ENCODE measurements around the gene MRTFA. TPM values are rescaled to one million over a fixed set of nuclear protein-coding genes. Genes with fewer than 3 reads are reported as not detected.

MRTFA gene
- total RNA-seq, 3 donors from 2014 or later (not counting 1 experiment from before 2014, with no cell fraction given), result 81.8 to 91.9 (median 83.5) TPM

GRCh38 chr22:40423310-40423688, 213.2 kb downstream of the MRTFA start:
- intact Hi-C loops (cut with micrococcal nuclease), result no loop called here
- Mint-ChIP-seq H3K27me3 (ENCODE audit: low read depth in 2 of 2) (no peaks in the 10 kb centered on the region), H3K4me1 (peaks cover 6 to 29% of the 10 kb centered on the region in 2 donors), H3K27ac (no peak overlapping the region), H3K4me3 (no peak overlapping the region), H3K9me3 (no peaks in the 10 kb centered on the region), H3K36me3 (no peaks in the 10 kb centered on the region)
- no peaks in the 10 kb centered on the region for H3K9me3 ChIP-seq (ENCODE audit: control insufficient read depth, insufficient read depth, low read length)
- 97% methylated on average over 4 of the region's 5 CpGs for WGBS (ENCODE audit: insufficient coverage)
- DNase-seq, result no peak
- no peak overlapping the region for H3K27ac ChIP-seq (ENCODE audit: low read length)
- H3K4me3 ChIP-seq (ENCODE audit: low read length), result no peak overlapping the region
- no peaks in the 10 kb centered on the region for H3K27me3 ChIP-seq (ENCODE audit: control insufficient read depth, insufficient read depth, low read length)
- peaks cover 94% of the 10 kb centered on the region for H3K36me3 ChIP-seq (ENCODE audit: control insufficient read depth, insufficient read depth, low read length)
- TF ChIP-seq CTCF (IDR thresholded peaks at IDR 0.05), result no peak
- peaks cover 4% of the 10 kb centered on the region for H3K4me1 ChIP-seq (ENCODE audit: control insufficient read depth, insufficient read depth, low read length)
- ATAC-seq, result no peak

- no peaks in the 10 kb centered on the region for H3K27me3 Mint-ChIP-seq (ENCODE audit: low read depth in 2 of 2)
- Histone ChIP-seq H3K27me3 (ENCODE audit: control insufficient read depth, insufficient read depth, low read length) (no peaks in the 10 kb centered on the region), H3K9me3 (ENCODE audit: control insufficient read depth, insufficient read depth, low read length) (no peaks in the 10 kb centered on the region), H3K4me1 (ENCODE audit: control insufficient read depth, insufficient read depth, low read length) (peaks cover 9% of the 10 kb centered on the region), H3K4me3 (ENCODE audit: low read length) (no peak overlapping the region), H3K36me3 (ENCODE audit: control insufficient read depth, insufficient read depth, low read length) (peaks cover 94% of the 10 kb centered on the region), H3K27ac (ENCODE audit: low read length) (no peak overlapping the region)
- no peaks in the 10 kb centered on the region for H3K36me3 Mint-ChIP-seq
- no peak for TF ChIP-seq CTCF (IDR thresholded peaks at IDR 0.05)
- ATAC-seq (no peak), DNase-seq (no peak)
- no peaks in the 10 kb centered on the region for H3K9me3 Mint-ChIP-seq
- 97% methylated on average over 9 of the region's 9 CpGs for WGBS (ENCODE audit: insufficient coverage)
- peaks cover 6 to 29% of the 10 kb centered on the region in 2 donors for H3K4me1 Mint-ChIP-seq
- intact Hi-C loops (cut with micrococcal nuclease), result no loop called here
- peak overlapping the region in 1 of 2 donors; percentile 68 for H3K27ac Mint-ChIP-seq
- no peak overlapping the region for H3K4me3 Mint-ChIP-seq
Measured at GRCh38 chr22:40422558-40423309, 213.8 kb downstream of the MRTFA start.

DNA sequence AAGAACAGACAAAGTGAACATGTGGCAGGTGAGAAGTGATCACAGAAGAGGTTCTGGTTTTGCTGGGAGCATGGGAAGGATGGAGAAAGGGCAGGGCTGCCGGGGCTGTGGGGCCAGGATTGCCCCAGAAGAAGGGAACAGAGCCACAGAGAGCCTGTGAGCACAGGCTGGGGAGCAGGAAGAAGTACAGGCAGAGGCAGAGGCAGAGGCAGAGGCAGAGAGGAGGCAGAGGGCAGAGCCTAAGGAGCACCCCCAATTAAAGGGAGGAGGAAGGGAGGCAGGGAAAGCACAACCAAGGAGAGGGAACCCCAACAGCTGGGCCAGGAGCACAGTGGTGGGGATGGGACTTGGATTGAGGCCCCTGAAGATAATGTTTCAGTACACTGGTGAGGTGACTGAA, 214.6 kb downstream of the MRTFA start:
- H3K27me3 Mint-ChIP-seq (ENCODE audit: low read depth in 2 of 2), result no peaks in the 10 kb centered on the region
- ATAC-seq (no peak), DNase-seq (no peak)
- H3K27ac Mint-ChIP-seq, result peak overlapping the region in 1 of 2 donors; percentile 68
- no peaks in the 10 kb centered on the region for H3K9me3 Mint-ChIP-seq
- Histone ChIP-seq H3K36me3 (ENCODE audit: control insufficient read depth, insufficient read depth, low read length) (peaks cover 91% of the 10 kb centered on the region), H3K9me3 (ENCODE audit: control insufficient read depth, insufficient read depth, low read length) (no peaks in the 10 kb centered on the region), H3K27ac (ENCODE audit: low read length) (no peak overlapping the region), H3K4me3 (ENCODE audit: low read length) (no peak overlapping the region), H3K4me1 (ENCODE audit: control insufficient read depth, insufficient read depth, low read length) (peaks cover 15% of the 10 kb centered on the region), H3K27me3 (ENCODE audit: control insufficient read depth, insufficient read depth, low read length) (no peaks in the 10 kb centered on the region)
- intact Hi-C loops (cut with micrococcal nuclease), result no loop called here
- TF ChIP-seq CTCF (IDR thresholded peaks at IDR 0.05), result no peak
- WGBS (ENCODE audit: insufficient coverage), result 93% methylated on average over 1 of the region's 1 CpG
- no peak overlapping the region for H3K4me3 Mint-ChIP-seq
- peaks cover 6 to 29% of the 10 kb centered on the region in 2 donors for H3K4me1 Mint-ChIP-seq
- no peaks in the 10 kb centered on the region for H3K36me3 Mint-ChIP-seq

DNA sequence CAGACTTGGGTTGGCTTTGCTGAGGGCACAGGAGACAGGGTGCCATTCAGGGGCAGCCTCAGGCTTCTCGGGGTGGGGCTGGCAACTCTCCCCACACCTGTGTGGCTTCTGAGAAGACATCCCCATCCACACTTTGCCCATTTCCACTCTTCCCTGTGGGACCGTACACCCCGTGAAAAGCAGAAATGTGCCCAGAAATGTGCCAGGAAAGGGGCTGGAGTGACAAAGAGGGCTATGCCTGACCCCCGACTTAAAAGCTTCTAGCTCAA, 215.5 kb downstream of the MRTFA start:
- intact Hi-C loops (cut with micrococcal nuclease), result no loop called here
- Histone ChIP-seq H3K4me1 (ENCODE audit: control insufficient read depth, insufficient read depth, low read length) (peaks cover 24% of the 10 kb centered on the region), H3K4me3 (ENCODE audit: low read length) (no peak overlapping the region), H3K27ac (ENCODE audit: low read length) (no peak overlapping the region), H3K9me3 (ENCODE audit: control insufficient read depth, insufficient read depth, low read length) (no peaks in the 10 kb centered on the region), H3K36me3 (ENCODE audit: control insufficient read depth, insufficient read depth, low read length) (peaks cover 90% of the 10 kb centered on the region), H3K27me3 (ENCODE audit: control insufficient read depth, insufficient read depth, low read length) (no peaks in the 10 kb centered on the region)
- Mint-ChIP-seq H3K4me3 (no peak overlapping the region), H3K9me3 (no peaks in the 10 kb centered on the region), H3K36me3 (no peaks in the 10 kb centered on the region), H3K27me3 (ENCODE audit: low read depth in 2 of 2) (no peaks in the 10 kb centered on the region), H3K4me1 (peaks cover 8 to 31% of the 10 kb centered on the region in 2 donors), H3K27ac (no peak overlapping the region)
- ATAC-seq (no peak), DNase-seq (no peak)
- WGBS (ENCODE audit: insufficient coverage), result 95% methylated on average over 4 of the region's 4 CpGs
- TF ChIP-seq CTCF (IDR thresholded peaks at IDR 0.05), result no peak
